ENCODE measurements around the gene MRPL41. TPM values are rescaled to one million over a fixed set of nuclear protein-coding genes. Genes with fewer than 3 reads are reported as not detected.

Gene MRPL41
- 35.9 and 45.6 TPM in 2 replicates for total RNA-seq

GRCh38 chr9:137551264-137552021, at the start of gene MRPL41:
TSS of gene MRPL41 (plus strand) at chr9:137551879. CDS start at chr9:137552082, 203 bp downstream.

GRCh38 chr9:137550231-137550621, 1.5 kb upstream of the MRPL41 start, which contains the start of gene PNPLA7:
TSS of gene PNPLA7 (minus strand) at chr9:137550402. CDS start at chr9:137550197, 205 bp downstream.

GRCh38 chr9:137578518-137579258, 27.0 kb downstream of the MRPL41 start, which contains the start of gene DPH7:
TSS of gene DPH7 (minus strand) at chr9:137578925. CDS start at chr9:137578777, 148 bp downstream.

DNA sequence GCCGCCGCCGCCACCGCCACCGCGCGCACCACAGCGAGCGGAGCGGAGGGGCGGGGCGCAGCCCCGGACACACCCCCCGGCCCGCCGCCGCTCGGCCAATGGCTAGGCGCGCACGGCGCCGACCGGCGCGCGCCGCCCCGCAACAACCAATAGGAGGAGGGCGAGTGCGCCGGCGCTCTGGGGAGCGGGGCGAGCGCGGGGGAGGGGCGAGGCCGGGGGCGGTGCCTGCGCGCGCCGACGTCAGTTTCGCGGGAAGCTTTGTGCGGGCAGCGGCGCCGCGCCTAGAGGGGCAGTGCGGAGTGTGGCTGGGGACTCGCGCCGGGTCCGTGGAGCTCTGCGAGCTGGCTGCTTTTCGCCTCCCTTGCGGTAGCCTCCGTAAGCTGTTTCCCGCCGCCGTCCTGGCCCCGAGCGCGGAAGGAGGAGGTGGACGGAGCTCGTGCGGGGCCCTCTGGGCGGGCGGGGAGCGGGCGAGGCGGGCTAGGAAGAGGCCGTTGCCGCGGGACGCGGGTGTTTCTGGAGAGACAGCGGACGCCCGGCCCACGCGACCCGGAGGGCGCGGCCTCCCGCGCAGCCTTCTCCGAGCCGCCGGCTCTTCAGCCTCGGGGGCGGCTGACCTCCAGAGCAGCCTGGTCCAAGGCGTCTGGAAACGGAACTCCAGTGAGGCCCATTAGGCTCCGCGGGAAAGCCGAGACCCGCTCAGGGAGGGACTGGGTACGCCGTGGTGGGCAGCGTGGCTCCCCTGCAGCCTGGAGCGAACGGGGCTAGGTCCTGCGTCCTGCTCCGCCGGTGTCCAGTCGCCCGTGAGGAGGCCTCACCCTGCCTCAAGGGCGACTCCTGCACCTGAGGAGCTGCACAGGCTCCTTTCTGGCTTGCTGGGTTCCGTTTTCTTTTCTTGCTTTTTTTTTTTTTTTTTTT, 39.0 kb downstream of the MRPL41 start, which contains the start of gene ZMYND19:
Gene ZMYND19 (minus strand): TSS at position 44 of the 915 bp plus-strand sequence. CDS start 249 bp downstream, outside the sequence.

Other genes starting within 250 kb of the MRPL41 start
- gene NRARP, start 249.6 kb upstream of the MRPL41 start, total RNA-seq: 23.0 and 41.4 TPM in 2 replicates
- 13.8 and 14.6 TPM in 2 replicates for gene EXD3, start 128.7 kb upstream of the MRPL41 start, total RNA-seq
- 0.95 and 2.3 TPM in 2 replicates for gene NOXA1, start 128.5 kb upstream of the MRPL41 start, total RNA-seq
- gene ENTPD8, start 110.5 kb upstream of the MRPL41 start, total RNA-seq: 0.17 and 0.33 TPM in 2 replicates
- gene NSMF, start 92.5 kb upstream of the MRPL41 start, total RNA-seq: 13.0 and 16.5 TPM in 2 replicates
- gene PNPLA7, start 1.5 kb upstream of the MRPL41 start, total RNA-seq: 0.34 and 0.65 TPM in 2 replicates
- 13.5 and 17.0 TPM in 2 replicates for gene DPH7, start 27.0 kb downstream of the MRPL41 start, total RNA-seq
- gene ZMYND19, start 38.6 kb downstream of the MRPL41 start, total RNA-seq: 10.0 and 11.8 TPM in 2 replicates
- gene ARRDC1, start 53.8 kb downstream of the MRPL41 start, total RNA-seq: 23.4 and 26.7 TPM in 2 replicates
- gene EHMT1, start 67.1 kb downstream of the MRPL41 start, total RNA-seq: 38.0 and 43.2 TPM in 2 replicates